GM19043 (cell line): ENCODE measurements around the gene MCM8.
A peak's percentile ranks its signal among the peaks of the same experiment; 100 is the strongest.

Source experiments
- ATAC-seq: cut with Tn5 transposase; IDR thresholded peaks from one replicate; pipeline ENCODE4 v1.9.1; 2021; ENCODE audit warnings: low read depth; ENCODE audit not compliant: unreplicated experiment

MCM8 gene

DNA sequence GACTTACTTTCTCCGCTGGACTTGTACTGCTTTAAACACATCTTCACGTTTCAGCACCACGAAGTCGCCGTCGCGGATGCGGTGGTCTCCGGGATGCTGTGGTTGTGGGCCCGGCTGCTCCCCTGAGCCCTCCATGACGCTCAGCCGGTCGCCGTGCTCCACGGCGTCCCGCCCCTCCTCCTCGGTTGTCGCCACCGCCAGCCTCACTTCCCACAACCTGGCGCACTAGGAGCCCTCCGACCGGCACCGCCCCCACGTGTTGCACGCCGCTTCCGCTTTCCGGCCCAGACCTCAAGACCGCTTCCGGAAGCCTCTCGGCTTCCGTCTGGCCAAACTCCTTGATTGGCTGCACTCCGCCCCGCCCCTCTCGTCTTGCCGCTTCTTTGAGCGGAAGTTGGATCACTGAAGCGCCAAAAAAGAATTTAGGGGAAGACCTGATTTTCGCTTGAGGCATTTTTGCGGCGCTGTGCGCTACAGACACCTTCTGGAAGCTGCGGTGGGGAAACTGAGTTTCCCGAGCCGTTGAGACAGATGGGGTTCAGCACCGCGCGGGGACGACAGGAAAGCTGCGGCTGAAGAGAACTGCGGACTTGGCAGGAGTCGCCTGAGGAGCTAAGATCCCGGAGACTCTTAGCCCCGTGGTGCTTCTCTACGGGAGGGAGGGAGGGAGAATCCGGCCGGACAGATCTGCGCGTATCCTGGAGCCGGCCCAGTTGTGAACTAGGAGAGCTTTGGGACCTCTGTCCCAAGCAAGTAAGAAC is at the start of gene MCM8, which contains the start of gene TRMT6:
Gene MCM8, plus strand, starts transcription at position 382 of the 761 bp plus-strand sequence. CDS start 1,364 bp downstream, outside the sequence.
Gene TRMT6, minus strand, starts transcription at position 263 of the 761 bp plus-strand sequence. Its CDS starts 128 bp downstream, at position 135.
- peak; percentile 99 for ATAC-seq

DNA sequence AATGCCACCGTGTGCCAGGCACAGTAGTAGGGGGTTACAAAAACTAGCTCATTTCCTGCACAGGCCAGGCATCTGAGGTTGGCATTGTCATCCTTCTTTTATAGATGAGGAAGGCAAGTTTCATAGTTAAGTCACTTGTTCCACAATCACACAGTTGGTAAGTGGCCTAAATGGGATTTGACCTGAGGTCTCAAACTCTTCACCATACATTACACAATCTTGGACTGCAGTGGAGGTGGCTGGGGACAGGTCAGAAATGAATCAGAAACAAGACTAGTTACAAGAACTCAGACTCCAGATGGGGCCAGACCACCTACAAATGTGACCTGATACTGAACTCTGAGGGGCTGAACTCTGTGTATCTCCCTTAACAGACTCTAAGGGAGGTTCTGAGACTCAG is 49.5 kb upstream of the MCM8 start:
- no peak for ATAC-seq

DNA sequence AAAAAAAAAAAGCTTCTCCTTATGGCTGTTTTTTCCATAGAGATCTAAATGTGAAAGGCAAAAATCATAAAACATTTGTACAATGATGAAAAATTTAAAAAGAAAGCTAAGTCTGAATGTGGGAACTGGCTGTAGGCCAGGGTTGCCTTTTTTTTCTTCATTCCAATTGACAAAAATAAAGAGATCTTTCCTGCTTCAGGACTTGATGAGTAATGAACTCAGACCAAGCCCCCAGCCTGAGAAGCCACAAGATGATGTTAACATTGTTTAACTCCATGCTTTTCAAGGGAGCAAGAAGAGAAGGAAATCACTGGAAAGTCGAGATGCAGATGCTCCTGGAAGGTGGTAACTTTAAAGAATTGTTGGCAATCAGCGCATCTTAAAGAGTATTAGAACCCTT is 41.5 kb upstream of the MCM8 start:
- no peak for ATAC-seq

DNA sequence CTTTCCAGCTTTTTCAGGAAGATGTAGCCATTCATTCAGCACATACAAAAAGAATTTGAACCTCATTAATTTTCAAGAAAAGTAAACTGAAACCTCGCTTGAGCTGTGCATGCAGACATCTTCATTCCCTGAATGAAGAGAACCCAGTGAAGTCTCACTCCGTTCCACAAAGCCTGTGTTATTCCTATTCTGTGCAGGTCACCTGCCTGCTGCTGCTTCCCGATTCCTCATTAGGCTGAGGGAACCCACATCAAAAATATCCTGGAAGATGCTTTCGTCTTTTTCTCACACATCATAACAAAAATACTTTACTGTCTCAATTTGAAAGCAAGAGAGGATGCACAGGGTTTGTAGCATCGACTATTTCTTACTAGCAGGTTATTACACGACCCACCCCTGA is 40.3 kb upstream of the MCM8 start:
- ATAC-seq, result no peak

DNA sequence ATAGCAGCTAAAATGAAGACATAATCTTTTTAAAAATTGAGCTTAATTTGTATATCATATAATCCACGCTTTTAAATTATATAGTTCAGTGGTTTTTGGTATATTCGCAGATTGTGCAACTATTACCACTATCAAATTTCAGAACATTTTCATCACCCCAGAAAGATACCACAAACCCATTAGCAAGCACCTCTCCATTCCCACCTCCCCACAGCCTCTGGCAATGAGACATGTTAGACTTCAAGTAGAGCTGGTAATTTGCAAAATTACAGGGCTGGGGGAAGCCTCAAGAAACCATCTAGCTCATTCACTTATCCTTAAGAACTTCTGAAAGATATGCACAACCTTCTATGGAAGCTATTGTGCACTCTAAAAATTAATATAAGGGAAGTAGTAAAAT is 37.3 kb upstream of the MCM8 start:
- no peak for ATAC-seq

DNA sequence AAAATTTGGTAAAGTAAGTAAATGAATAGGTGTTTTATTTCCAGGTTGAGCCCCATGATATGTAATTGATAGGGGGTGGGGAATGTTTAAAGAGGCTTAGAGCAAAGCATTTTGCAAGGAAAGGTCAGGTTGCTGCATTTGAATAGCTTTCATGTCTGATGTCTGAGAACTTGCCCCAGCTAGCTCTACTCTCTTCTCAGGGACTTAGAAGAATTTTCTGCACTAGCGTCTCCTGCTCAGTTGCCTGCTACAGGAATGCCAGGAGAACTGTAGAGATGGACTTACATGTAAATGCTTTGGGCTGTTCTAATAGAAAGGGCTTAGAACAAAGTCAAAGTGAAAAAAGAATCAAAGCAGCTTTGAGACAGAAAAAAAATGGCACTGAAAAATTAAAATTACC is 35.6 kb upstream of the MCM8 start:
- no peak for ATAC-seq

DNA sequence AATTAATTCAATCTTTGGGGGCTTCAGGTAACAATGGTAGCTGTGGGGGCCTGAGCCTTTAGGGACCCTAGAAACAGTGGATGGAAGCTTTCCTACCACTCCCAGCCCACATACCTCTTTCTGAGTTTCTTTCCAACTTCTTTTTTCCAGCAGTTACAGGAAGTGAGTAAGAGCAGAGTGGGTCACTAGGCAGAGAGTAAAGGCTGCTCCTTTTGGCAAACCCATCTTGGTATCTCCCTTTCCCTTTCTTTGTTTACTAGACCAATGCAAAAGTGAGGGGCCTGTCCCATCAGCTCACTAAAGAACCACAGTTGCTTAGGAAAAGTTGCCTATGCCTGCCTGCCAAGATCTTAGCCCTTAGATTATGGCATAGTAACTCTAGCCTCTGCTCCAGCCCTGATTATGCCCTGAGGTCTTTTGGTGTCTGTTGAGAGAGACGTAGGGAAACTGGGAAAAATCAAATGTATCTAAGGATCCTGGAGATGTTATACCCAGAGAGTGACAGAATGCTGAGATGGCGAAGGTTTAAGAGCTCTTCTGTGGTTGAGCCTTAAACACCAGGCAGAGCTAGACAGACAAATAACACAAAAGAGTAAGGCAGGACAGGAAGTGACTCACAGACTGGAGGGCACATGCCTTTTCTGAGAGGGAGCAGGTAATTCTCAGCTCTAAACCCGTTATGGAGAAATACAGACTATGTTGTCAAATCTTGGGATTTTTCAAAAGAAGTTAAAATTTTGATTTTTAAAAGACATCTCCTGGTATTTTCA is 31.4 kb upstream of the MCM8 start:
- no peak for ATAC-seq

DNA sequence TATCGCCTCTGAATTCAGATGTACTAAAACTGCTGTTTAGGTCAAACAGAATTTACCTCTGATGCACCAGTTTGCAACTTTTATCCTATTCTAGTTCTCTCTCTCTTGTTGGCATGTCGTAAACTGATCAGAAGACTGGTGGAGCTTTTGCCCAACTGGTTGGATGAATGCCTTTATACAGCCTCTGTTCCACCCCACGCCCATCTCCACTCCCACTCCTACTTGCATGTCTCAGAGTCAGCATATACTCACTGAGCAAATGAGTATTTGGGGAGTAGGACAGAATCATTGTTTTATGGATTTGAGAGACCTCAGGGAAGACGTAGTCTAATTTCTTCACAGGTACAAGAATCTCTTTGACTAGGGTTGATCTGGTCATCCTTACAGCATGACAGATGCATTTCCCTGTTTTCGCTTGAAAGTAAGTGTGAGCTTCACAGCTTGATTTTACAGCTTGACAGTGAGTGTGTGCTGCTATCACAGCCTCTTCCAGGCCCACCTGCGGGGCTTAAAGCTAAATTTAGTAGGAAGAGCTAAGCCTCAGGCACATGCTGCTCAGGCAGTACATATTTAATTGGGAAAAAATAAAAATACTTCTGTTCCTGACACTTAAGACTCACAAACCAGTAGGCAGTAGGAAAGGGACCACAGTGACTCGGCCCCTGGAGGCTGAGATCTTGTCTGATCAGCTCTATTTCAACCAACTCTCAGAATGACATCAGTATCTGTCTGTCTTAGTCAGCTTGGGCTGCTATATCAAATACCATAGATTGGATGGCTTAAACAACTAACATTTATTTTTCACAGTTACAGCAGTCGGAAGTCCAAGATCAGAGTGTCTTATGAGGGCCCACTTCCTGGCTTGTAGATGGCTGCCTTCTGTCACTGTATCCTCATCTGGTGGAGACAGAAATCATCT is 30.6 kb upstream of the MCM8 start:
- ATAC-seq, result no peak

DNA sequence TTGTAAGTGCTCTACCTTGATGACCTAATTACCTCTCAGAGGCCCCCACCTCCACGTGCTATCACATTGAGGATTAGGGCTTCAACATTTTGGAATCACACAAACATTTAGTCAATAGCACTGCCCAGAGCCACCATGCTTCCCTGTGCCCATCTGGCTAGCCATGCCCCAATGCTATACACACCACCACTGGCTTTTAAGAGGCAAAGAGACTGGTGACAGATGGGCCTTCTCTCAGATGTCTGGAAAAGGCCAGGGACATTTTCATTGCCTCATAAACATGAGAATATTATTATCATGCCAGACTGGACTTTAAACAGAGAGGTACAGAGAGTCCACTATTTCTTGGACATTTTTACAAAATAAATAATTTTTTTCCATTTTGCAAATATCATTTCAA is 29.9 kb upstream of the MCM8 start:
- no peak for ATAC-seq

DNA sequence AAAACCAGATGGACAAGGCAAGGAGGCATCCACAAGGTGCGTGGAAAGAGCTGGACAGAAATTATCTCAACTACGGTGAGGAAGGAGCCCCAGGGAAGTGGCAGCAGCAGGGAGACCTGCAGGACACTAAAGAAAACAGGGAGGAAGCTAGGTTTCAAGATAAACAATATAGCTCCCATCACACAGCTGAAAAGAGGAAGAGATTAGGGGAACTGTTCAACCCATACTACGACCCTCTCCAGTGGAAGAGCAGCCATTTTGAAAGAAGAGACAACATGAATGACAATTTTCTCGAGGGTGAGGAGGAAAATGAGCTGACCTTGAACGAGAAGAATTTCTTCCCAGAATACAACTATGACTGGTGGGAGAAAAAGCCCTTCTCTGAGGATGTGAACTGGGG is 27.0 kb upstream of the MCM8 start:
- ATAC-seq, result no peak

DNA sequence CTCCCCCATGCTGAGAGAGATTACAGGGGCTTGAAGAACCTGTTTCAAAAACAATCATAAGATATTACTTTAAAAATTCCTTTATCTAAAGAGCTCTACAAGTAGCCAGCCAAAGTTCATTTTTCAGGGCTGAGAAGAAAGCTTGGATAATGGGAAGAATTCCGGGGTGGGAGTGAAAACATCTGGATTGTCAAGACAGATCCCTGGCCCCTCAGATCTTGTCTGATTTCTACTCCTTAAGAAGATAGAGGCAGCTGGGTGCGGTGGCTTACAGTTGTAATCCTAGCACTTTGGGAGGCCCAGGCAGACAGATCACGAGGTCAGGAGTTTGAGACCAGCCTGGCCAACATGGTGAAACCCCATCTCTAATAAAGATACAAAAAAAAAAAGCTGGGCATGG is 24.9 kb upstream of the MCM8 start:
- ATAC-seq, result no peak

DNA sequence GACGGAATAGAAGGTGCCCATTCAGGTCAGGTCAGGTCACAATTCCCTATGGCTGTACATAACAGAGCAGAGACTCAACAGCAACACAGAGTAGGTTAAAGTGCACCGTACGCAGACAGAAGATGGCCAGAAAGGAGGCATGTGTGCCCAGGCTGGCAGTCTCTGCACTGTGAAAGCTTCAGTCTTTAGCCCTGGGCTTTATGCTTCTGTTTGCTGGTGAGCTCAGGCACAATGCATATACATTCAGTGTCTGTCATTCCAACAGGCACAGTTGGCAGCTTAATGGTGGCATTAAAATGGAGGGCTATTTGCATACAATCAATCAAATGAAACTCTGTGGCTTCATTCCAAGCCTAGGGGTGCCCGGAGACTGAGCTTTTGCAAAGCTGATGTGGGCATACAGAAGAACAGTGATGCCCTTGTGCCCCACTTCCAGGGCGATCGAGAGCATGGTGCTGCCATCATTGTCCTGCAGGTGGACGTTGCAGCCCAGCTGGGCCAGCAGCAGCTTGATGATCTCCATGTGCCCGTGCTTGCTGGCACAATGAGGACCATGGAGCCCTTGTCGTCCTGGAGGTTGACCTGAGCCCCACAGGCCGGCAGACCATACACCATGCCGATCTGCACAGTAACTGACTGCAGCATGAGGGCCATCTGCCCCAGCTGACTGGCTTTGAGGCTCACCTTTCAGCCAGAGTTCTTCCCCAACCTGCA is 22.5 kb upstream of the MCM8 start:
- no peak for ATAC-seq

DNA sequence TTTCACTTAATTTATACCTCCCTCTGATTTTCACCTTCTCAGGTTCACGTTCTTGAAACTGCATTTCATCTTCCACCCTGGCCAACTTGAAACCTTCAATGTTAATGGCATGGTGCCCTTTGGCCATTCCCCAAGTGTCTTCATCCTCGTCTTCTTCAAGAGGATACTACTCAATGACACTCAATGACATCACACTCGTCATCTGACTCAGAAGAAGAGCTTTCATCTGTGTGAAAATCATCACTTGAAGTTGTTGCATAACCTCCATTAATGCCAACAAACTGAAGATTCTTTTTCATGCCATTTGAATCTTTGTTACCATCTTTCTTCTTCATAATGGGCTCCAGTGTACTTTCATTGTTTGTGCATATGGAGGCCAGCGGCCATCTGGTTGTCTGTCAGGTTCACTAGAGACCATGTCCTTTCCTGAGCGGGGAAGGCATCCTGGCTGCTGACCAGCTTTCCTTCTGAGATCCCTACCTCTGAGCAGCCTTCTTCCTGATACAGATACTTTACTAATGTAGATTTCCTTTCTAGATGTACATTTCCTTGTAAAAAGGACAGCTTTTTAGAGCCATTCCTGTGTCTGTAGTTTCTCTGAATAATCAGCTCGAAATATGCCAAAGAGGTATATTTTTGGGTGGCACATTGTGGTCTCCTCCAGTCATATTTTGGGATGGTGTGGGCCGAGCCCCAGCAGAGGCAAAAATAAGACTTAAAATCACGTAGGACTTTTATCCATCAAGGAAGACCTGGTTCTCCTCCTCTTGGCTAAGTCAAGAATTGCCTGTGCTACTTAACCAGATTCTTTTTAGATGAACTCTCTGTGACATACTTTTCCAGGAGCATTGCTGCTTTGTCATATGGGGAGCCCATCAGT is 21.4 kb upstream of the MCM8 start:
- no peak for ATAC-seq

DNA sequence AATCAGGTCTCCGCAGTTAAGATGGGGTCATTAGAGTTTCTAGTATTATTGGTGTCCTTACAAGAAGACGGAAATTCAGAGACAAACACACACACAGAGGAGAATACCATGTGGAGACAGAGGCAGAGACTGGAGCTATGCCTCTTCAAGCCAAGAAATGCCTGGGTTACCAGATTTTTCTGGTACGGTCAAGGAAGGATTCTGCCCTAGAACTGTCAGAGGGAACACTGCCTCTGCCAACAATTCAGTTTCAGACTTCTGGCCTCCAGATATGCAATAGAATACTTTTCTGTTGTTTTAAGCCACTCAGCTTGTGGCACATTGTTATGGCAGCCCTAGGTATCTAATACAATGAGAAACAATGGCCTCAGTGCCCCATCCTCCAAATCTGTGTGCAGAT is 19.0 kb upstream of the MCM8 start:
- no peak for ATAC-seq

DNA sequence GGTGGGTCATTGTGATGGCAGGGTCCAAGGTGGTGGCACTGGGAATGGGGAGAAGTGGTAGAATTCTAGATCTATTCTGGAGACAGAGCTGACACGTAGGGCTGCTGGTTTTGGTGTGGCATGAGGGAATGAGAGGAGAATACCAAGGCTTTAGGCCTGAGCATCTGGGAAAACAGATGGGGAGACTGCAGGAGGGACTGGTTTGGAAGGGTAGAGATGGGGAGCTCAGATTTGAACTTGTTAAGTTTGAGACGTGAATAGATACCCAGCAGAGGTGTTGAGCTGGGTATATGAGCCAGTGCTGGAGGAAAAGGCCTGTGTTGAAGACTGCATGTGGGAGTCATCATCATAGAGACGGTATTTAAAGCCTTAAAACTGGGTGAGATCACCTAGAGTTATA is 17.7 kb upstream of the MCM8 start:
- ATAC-seq, result no peak

DNA sequence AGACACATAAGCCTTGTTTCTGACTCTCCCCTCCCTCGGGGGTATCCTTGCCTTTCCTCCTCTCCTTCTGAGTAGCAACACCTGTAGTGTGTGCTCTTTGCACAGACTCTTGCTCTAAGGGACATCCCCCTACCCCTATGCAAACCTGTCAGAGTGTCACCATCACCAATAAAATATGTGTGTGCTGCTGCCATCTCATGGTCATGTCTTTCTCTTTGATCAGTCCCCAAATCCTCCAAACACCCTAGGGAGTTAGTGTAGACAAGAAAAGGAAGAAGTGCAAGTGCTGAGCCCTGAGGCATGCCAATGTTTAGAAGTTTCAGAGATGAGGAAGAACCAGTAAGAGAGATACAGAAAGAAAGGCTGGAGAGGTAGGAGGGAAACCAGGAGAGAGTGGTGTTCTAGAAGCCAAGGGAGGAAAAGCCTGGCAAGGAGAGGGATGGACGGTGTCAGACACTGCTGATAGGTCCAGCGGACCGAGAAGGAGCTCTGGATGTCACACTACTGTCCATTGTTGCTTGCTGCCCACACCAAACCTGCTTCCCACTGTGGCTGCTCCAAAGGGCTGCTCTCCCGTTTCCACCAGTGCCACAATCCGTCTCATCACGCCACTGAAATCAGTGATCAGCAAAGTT is 16.5 kb upstream of the MCM8 start:
- ATAC-seq, result peak; percentile 55

DNA sequence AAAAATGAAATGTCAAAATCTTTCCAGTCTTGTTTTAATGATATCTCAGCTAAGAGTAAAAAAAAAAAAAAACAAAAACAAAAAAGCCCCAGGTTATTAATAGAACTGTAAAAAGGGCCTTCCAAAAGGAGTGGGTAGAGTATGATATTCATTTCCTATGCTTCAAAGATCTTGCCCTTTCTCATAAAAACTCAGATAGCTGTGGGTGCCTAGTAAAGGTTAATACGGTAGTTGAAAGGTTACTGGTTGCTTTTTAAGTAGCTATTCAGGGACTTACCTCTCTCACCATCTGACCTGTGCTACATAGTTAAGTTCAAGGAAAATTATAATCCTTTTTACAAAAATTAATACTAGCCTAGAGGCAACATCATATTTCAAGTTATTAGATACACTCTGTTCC is 15.1 kb upstream of the MCM8 start:
- ATAC-seq, result no peak

DNA sequence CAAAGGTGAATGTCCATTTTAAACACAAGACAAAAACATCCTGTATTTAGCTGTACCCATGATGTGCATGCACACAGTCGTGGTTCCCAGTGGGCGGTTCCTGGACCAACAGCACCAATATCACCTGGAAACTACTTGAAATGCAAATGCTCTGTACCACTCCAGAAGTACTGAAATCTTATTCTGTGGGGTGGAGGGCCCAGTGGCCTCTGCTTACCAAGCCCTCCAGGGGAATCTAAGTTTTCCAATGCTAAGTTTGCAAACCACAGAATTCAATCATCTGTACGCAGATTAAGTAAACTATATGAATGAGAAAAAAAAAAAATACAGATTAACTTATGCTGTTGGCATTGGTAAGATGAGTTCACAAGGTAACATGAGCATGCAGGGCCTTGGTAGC is 14.2 kb upstream of the MCM8 start:
- no peak for ATAC-seq

DNA sequence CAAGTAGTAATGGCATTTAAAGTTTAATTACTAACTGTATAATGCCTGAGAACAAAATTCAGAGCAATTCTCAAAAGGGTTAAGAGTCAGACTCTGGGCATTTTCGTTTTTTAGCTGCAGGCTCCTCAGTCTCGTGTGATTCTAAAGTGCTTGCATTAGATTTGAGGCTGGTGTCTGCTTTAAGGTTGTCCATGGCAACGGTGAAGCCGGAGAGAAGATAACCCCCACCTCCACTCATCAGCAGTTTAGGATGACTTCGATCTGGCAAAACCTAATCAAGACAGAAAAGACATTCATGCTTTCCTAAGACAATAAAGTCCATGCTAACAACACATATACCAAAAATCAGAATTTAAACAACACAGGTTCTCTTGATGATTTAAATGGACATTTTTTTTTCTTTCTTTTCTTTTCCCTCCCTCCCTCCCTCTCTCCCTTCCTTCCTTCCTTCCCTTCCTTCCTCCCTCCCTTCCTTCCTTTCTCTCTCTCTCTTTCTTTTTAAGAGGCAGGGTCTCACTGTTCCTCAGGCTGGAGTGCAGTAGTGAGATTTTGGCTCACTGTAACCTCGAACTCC is 11.9 kb upstream of the MCM8 start:
- no peak for ATAC-seq
